GM19099 (cell line): Measurements from ENCODE around the gene DCTN2.

ENCODE experiments used
- POLR2A ChIP-seq: IDR thresholded peaks from 3 replicates; pipeline ENCODE4 v1.6.1; 2011; ENCODE audit warnings: low read depth; ENCODE audit not compliant: insufficient read length; ENCODE audit errors: extremely low read depth

The DCTN2 gene

DNA sequence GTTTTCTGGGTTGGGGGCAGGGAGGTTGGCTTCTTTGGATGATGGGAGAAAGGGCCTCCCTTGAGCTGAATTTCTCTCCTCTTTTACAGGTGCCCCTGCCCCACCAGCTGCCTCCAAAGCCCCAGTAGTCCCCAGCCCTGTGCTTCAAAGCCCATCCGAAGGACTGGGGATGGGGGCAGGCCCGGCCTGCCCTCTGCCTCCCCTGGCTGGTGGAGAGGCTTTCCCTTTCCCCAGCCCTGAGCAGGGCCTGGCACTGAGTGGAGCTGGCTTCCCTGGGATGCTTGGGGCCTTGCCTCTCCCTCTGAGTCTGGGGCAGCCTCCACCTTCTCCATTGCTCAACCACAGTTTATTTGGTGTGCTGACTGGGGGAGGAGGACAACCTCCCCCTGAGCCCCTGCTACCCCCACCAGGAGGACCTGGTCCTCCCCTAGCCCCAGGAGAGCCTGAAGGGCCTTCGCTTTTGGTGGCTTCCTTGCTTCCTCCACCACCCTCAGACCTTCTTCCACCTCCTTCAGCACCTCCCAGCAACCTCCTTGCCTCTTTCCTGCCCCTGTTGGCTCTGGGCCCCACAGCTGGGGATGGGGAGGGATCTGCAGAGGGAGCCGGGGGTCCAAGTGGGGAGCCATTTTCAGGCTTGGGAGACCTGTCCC lies 20.4 kb downstream of the DCTN2 start:
- no peak for TF ChIP-seq POLR2A

DNA sequence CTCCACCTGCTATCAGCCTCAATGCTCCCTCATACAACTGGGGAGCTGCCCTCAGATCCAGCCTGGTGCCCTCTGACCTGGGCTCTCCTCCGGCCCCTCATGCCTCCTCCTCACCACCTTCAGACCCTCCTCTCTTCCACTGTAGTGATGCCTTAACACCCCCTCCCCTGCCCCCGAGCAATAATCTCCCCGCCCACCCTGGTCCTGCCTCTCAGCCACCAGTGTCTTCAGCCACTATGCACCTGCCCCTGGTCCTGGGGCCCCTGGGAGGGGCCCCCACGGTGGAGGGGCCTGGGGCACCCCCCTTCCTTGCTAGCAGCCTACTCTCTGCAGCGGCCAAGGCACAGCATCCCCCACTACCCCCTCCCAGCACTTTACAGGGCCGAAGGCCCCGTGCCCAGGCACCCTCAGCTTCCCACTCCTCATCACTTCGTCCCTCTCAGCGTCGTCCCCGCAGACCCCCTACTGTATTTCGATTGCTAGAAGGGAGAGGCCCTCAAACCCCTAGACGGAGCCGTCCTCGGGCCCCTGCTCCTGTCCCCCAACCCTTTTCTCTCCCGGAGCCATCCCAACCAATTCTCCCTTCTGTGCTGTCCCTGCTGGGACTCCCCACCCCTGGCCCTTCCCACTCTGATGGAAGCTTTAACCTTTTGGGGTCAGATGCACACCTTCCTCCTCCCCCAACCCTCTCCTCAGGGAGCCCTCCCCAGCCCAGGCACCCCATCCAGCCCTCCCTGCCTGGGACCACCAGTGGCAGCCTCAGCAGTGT lies 21.2 kb downstream of the DCTN2 start:
- no peak for TF ChIP-seq POLR2A

DNA sequence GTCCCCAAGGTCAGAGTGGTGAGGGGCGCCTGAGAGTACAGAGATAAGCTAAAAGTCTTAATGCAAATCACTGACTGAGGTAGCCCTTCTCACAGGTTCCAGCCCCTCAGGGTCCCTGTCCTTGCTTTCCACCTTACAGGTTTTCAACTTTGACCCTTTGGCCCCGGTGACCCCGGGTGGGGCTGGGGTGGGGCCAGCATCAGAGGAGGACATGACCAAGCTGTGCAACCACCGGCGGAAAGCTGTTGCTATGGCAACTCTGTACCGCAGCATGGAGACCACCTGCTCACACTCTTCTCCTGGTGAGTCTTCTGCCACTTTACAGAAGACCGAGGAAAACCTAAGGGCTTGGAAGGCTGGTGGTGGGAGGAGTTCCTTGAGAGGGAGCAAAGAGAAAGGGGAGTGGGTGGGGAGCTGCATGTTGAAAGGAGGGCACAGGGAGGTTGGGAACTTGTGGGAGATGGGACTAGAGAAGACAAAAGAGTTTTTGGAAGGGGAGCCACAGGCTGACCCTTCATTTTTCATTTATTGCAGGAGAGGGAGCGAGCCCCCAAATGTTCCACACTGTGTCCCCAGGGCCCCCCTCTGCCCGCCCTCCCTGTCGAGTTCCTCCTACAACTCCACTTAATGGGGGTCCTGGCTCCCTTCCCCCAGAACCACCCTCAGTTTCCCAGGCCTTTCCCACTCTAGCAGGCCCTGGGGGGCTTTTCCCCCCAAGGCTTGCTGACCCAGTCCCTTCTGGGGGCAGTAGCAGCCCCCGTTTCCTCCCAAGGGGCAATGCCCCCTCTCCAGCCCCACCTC lies 22.0 kb downstream of the DCTN2 start:
- no peak for TF ChIP-seq POLR2A

DNA sequence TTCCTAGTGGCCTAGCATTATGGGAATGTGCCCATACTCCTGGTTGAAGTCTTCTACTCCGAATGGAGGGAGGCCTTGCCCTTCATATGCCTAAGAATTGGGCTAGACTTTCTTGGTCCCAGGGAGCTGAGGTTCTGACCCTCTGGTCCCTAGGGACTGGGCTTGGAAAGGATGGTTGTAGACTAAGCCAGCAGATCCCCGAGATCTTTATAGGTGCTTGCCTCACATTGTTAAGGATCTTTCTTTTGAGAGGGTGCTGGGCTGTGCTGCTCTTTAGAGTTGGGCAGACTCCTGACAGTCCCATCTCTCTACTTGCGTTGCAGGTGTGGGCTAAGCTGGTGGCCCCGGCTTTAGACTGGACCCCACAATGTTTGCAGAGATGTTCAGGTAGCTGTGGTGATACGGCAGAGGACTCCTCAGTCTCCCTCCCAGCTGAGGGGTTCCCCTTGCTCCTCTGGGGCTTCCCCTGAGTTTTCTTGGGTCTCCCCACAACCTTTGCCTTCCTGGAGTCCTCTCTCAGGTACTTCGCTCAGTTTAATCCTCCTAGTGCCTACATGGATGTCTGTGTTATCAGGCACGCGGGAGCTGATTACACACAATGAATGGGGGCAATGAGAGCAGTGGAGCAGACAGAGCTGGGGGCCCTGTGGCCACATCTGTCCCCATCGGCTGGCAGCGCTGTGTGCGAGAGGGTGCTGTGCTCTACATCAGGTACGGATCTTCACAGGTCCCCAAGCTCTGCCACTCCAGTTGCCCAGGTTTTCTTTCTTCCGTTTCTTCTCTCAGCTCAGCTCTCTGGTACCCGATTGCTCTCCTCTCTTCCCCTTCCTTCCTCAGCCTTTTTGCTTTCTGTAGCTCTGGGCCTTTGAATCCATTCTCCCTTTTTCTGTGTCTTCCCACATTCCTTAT lies 23.0 kb downstream of the DCTN2 start:
- TF ChIP-seq POLR2A: no peak

DNA sequence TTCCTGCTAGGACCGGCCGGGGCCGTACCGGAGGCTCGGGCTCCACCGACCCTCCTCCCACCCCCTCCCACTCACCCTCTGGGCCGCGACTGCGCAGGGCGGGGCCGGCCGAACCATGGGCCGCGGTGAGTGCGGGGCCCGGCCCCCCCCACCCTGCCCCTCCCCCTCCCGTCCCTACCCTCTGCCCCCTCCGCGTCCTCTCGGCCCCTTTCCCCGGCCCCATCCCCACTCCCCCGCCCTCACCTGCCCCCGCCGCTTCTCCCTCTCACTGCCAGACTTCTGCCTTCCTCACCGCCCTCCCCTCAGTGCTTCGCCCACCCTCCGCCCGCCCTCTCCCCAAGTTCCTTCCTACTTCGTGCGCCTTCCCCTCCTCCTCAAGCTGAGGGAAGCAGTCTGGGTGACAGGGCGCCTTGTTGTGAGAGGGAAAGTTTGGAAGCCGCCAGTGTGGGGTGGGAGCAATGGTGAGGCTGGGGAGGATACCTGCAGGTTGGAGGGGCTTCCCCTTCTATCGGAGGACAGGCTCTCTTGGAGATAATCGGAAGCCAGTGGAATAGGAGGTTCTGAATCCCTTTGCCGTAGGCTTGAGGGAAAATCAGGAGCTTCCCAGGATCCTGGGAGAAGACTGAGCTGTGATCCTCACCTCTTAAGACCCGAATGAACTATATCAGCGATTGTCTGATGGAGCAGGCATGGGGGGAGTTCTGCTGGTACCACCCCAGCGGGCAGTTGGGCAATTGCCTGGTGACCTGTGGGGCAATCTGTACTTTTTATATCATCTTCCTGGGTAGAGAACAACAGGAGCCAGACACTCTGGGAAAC lies 23.9 kb downstream of the DCTN2 start:
- no peak for TF ChIP-seq POLR2A

DNA sequence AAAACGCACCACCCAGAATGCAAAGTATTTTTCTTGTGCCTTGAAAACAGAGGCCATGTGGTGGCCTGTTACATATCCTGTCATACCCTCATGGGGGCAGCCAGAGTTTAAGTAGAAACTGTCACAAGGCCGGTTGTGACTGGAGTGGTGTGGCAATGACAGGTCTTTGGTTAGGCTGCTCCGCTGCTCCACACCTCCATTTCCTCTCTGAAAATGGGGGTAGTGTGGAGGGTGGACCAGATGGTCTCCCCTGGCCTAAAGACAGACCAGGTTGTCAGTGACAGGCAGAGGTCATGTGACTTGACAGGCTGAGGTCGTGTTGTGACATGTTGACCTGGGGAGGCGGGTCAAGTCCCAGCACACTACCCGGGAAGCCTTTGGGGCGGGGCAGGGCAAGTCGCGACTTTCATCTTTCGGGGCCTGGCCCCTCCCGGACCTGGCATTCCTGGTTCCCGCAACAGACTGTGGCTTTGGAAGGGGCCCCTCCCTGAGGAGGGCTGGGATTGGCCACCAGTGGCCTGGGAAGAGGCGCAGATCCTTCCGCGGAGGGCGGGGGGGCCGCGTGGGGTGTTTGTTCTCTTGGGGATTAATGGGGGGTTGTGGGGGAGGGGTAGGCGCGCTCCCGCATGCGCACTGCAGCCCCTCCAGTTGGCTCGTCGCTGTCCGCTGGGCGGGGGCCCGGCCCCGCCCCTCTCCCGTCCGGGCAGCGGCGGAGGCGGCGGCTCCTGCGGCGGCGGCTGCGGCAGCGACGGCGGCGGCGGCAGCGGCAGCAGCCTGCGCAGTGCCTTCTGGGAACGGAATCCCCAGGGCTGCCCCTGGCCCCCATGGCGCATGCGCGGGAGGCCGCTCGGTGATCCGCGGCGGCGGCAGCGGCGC lies 24.7 kb downstream of the DCTN2 start, which contains the start of gene MBD6:
Gene MBD6, plus strand, starts transcription at position 814 of the 876 bp plus-strand sequence. CDS start 1,480 bp downstream, outside the sequence.
- TF ChIP-seq POLR2A: peak; percentile 67

DNA sequence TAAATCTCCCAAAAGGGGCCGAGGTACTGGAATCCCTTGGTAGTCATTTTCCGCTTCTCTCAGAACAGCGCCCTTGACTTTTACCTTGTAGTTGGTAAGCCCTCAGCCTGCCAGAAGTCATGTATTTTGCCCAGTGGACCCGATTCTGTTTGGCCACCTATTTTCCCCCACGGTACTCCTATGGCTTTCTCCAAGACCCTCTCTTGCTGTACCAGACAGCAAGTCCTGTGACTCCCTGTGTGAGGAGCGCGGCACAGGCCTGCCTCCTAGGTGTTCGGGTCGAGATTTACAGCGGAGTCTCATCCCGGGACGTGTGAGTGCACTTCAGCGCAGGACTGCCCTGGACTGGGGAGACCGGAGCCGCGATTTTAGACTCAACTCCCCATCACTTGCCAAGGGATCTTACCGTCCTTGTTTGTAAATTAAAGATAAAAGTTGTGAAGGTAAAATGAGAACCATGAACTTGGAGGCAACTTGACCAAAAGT lies 25.4 kb downstream of the DCTN2 start:
- no peak for TF ChIP-seq POLR2A

DNA sequence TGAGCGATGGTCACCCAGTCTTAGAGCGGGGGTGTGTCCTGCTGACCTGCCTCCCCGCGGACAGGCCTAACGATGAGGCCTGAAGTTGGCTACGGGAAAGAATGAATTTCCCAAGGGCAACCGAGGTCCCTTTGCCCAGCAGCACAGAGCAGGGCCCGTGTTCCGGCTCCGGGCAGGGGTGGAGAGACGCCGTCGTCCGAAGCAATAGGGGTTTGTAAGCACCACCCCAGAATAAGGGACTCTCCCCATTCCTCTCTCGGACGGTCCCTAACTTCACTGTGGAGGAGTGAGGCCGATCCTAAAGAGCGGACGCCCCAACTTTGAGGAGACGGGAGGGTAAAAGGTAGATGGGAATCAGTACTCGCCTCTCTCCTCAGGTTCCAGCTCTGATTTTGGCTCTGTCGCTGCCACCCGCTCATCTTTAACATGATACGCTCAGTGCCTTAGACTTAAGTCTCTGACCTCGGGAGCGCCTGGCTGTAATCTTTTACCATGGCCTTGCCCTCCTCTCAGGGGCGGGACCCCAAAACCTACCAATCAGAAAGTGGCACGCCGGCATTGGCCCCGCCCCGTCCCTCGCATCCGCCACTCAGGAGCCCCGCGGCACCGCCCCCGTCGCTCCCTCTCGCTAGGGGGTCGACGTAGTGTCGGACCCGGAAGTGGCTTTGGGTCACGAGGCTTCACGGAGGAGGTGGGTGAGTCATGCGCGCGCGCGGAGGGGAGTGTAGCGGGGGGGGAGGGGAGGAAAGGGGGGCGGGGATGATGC lies 26.8 kb downstream of the DCTN2 start, which contains the start of gene DDIT3:
Gene DDIT3, minus strand, starts transcription at position 462 of the 766 bp plus-strand sequence. CDS start 3,108 bp downstream, outside the sequence.
- peak; percentile 99 for TF ChIP-seq POLR2A

DNA sequence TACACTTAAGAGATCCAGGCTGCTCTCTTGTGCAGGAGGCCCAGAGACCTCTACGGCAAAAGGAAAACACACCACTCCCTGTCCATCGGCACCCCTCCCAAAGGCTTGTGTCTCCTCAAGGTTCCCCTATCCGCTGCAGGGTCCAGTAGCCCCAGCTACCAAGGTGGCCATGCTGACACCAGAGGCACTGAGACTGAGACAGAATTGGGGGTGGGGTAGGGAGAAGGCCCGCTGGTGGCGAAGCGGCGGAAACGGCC lies 27.3 kb downstream of the DCTN2 start:
- no peak for TF ChIP-seq POLR2A

DNA sequence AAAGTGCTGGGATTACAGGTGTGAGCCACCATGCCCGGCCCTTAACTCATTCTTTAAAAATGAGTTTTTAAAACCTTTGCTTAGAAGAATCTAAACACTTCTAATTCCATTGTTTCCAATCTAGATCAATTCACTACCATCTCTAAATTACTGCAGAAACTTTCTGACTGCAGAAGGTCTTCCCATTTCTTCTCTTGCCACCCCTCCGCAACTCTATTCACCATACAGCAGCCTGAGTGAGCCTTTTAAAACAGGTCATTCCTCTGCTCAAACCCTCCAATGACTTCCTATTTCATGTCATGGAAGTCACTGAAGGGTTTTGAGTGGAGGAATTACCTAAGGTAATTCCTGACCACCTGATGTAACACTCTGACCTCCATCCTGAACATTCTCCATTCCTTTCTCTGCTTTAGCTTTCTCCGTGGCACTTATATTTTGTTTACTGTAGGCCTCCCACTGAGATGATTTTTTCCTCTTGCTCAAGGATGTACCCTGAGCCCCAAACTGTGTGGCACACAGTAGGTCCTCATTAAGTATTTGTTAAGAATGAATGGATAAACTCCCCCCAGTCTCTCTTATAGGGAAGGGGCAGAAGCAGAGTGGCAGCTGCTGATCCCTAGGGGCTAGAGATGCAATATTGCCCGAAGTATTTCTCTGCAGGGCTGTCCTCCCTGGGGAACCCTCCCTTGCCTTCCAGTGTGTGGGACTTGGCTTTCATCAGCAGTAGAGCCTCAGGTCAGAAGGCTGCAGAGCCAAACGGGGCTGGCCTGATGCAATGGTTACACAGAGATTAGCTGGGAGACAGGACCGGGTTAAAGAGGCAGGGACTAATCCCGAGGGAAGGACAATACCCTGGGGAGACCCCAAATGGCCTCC lies 27.8 kb downstream of the DCTN2 start:
- TF ChIP-seq POLR2A: no peak
